ENCODE results near the gene SSR4.
"Not testable (repeated sequence)": the region's sequence is repeated elsewhere in the genome, so short reads cannot be mapped to it uniquely, and the experiment has no call there.

SSR4 gene

DNA sequence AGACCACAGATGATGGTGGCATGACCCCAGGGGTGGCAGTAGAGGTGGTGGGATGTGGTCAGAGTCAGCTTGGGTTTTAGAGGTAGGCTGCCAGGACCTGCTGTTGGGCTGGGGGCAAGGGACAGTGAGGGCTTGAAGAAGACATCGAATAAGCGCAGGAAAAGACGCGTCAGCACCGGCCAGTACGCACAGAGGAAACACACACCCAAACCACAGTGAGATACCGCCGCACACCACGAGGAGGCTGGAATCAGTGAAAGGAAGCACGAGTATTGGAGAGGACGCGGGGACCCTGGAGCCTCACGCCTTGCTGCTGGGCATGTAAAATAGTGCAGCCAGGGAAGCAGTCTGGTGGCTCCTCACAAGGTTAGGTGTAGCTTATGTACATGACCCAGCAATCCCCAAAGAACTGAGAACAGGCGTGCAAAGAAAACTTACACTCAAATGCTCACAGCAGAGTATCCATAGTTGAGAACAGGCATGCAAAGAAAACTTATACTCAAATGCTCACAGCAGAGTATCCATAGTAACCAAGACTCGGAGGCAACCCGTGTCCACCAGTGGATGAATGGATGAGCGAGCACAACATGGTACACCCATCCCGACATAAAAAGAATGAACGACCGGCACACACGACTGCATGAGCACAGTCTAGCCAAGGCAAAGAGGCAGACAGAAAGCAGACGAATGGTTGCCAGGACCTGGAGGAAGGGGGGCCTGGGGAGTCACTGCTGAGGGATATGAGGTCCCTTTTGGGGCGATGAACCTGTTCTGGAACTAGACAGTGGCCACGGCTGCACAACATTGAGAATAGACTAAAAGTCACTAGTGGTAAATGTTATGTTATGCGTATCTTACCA lies 22.6 kb downstream of the SSR4 start:
- no peaks in the 10 kb centered on the region for H3K36me3 ChIP-seq (ENCODE audit: control insufficient read depth in 5 of 5, insufficient read depth in 5 of 5, low read length in 5 of 5)
- no peak overlapping the region for H3K27ac ChIP-seq (ENCODE audit: low read depth, low read length)
- peaks cover 0 to 3% (median 0%) of the 10 kb centered on the region in 5 donors for H3K9me3 ChIP-seq (ENCODE audit: control insufficient read depth in 5 of 5, low read length in 5 of 5)
- no peak overlapping the region for H3K9ac ChIP-seq (ENCODE audit: low read length in 5 of 5)
- peaks cover 0 to 17% (median 9%) of the 10 kb centered on the region in 5 donors for H3K4me1 ChIP-seq (ENCODE audit: control insufficient read depth in 5 of 5, insufficient read depth in 5 of 5, low read length in 5 of 5)
- H3K4me3 ChIP-seq (ENCODE audit: low read depth in 1 of 5, low read length in 5 of 5), result no peak overlapping the region
- peaks cover 18 to 40% (median 28%) of the 10 kb centered on the region in 5 donors for H3K27me3 ChIP-seq (ENCODE audit: control insufficient read depth in 5 of 5, insufficient read depth in 4 of 5, low read length in 5 of 5)

DNA sequence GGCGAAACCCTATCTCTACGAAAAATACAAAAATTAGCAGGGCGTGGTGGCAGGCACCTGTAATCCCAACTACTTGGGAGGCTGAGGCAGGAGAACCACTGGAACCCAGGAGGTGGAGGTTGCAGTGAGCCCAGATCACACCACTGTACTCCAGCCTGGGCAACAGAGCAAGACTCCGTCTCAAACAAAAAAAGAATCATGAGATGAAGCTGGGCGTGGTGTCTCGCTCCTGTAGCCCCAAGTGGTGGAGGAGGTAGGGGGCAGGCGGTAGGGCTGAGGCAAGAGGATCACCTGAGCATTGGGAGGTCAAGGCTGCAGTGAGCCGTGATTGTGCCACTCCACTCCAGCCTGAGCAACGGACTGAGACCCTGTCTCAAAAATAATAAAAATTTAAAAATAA lies 23.6 kb downstream of the SSR4 start:
- H3K36me3 ChIP-seq (ENCODE audit: control insufficient read depth in 5 of 5, insufficient read depth in 5 of 5, low read length in 5 of 5); H3K4me3 ChIP-seq (ENCODE audit: low read depth in 1 of 5, low read length in 5 of 5); H3K9ac ChIP-seq (ENCODE audit: low read length in 5 of 5); H3K9me3 ChIP-seq (ENCODE audit: control insufficient read depth in 5 of 5, low read length in 5 of 5); H3K27ac ChIP-seq (ENCODE audit: low read depth, low read length): not testable (repeated sequence)
- Histone ChIP-seq H3K4me1 (ENCODE audit: control insufficient read depth in 5 of 5, insufficient read depth in 5 of 5, low read length in 5 of 5) (peaks cover 0 to 17% (median 9%) of the 10 kb centered on the region in 5 donors), H3K27me3 (ENCODE audit: control insufficient read depth in 5 of 5, insufficient read depth in 4 of 5, low read length in 5 of 5) (peaks cover 11 to 34% (median 26%) of the 10 kb centered on the region in 5 donors)

DNA sequence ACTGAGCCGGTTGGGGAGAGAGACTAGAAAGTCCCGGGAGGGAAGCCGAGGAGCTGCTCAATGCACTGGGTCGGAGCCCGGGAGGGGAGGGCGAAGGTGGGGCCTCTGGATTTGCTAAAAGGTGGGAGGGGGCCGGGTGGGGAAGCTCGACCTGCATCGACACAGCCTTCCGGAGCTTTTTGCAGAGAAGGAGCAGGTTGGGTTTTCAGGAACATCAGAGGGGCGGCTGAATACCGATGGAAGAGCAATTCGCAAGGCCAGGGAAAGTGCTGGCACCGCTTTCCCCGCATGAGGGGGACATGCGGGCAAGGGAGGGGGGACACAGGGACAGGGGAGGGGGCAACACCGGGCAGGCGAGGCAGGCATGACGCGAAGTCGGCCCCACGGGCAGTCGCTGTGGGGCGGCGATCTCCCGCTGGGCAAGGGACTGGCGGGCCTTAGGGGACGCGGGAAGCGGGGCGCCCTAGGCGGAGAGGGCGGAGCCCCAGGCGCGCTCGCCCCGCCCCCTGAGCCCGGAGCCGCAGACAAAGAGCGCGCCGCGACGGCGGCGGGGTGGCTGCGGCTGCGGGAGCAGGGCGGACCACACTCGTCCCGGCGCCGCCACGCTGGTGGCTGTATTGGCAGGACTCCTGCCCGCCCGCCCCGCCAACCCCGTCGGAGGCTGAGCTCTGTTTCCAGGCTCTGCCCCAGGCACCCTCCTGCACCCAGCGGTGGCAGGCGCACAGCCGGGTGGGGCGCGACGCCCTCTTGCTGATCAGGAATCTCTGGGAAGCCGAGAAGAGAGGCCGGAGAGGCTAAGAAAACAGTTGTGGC lies 24.3 kb downstream of the SSR4 start:
- Histone ChIP-seq H3K4me3 (ENCODE audit: low read depth in 1 of 5, low read length in 5 of 5) (peak overlapping the region in 4 of 5 donors; percentile 31 to 60 (median 45)), H3K27me3 (ENCODE audit: control insufficient read depth in 5 of 5, insufficient read depth in 4 of 5, low read length in 5 of 5) (peaks cover 11 to 32% (median 30%) of the 10 kb centered on the region in 5 donors), H3K36me3 (ENCODE audit: control insufficient read depth in 5 of 5, insufficient read depth in 5 of 5, low read length in 5 of 5) (no peaks in the 10 kb centered on the region), H3K27ac (ENCODE audit: low read depth, low read length) (no peak overlapping the region), H3K9me3 (ENCODE audit: control insufficient read depth in 5 of 5, low read length in 5 of 5) (no peaks in the 10 kb centered on the region), H3K4me1 (ENCODE audit: control insufficient read depth in 5 of 5, insufficient read depth in 5 of 5, low read length in 5 of 5) (peaks cover 0 to 17% (median 9%) of the 10 kb centered on the region in 5 donors), H3K9ac (ENCODE audit: low read length in 5 of 5) (no peak overlapping the region)

DNA sequence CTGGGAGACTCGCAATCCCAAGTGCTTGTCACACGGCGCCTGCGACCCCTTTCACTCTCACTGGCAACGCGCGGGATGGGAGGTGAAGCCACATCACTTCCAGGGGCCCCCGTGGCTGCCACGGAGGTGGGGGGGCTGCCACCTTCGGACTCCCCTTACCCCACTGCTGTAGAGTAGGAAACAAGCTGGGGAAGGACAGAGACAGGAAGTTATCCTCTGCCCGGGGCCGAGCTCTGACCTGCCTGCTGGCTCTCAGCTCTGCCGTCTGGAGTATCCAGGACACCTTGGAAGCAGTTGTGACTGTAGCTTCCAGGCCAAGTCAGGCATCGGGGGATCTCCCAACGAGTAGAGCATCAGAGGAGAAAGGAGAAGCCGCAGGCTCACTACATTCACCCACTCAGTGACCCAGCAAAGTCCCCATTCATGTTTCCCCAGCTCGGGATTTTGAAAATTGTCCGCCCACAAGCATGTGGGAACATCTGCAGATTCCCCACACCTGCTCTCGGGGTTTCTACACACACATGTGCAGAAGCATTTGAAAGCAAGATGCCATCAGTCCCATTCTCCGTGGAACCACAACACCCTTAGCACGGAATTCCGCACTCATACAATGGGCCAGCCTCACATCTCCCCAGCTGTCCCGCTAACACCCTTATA lies 25.0 kb downstream of the SSR4 start:
- Histone ChIP-seq H3K4me3 (ENCODE audit: low read depth in 1 of 5, low read length in 5 of 5) (peak overlapping the region in 4 of 5 donors; percentile 31 to 60 (median 45)), H3K27ac (ENCODE audit: low read depth, low read length) (no peak overlapping the region), H3K27me3 (ENCODE audit: control insufficient read depth in 5 of 5, insufficient read depth in 4 of 5, low read length in 5 of 5) (peaks cover 14 to 38% (median 36%) of the 10 kb centered on the region in 5 donors), H3K36me3 (ENCODE audit: control insufficient read depth in 5 of 5, insufficient read depth in 5 of 5, low read length in 5 of 5) (no peaks in the 10 kb centered on the region), H3K9me3 (ENCODE audit: control insufficient read depth in 5 of 5, low read length in 5 of 5) (no peaks in the 10 kb centered on the region), H3K4me1 (ENCODE audit: control insufficient read depth in 5 of 5, insufficient read depth in 5 of 5, low read length in 5 of 5) (peaks cover 0 to 17% (median 9%) of the 10 kb centered on the region in 5 donors), H3K9ac (ENCODE audit: low read length in 5 of 5) (no peak overlapping the region)

DNA sequence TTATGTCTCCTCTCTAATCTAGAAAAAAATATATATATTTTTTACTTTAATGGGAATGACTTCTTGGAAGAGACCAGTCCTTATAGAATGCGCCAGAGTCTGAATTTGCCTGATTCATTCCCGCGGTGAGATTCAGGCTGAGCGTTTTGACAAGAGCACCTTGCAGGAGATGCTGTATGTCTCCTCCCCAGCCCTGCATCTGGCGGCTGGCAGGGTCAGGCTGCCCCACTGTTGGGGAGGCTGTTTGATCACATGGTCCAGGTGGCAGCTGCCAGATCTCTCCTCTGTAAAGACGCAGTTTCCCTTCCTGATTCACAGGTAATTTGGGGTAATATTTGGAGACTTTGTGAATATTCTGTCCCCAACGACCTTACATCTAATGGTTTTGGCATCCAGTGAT lies 26.1 kb downstream of the SSR4 start:
- H3K9ac ChIP-seq (ENCODE audit: low read length in 5 of 5), result no peak overlapping the region
- no peak overlapping the region for H3K27ac ChIP-seq (ENCODE audit: low read depth, low read length)
- no peaks in the 10 kb centered on the region for H3K36me3 ChIP-seq (ENCODE audit: control insufficient read depth in 5 of 5, insufficient read depth in 5 of 5, low read length in 5 of 5)
- peaks cover 23 to 44% (median 41%) of the 10 kb centered on the region in 5 donors for H3K27me3 ChIP-seq (ENCODE audit: control insufficient read depth in 5 of 5, insufficient read depth in 4 of 5, low read length in 5 of 5)
- peaks cover 0 to 12% (median 6%) of the 10 kb centered on the region in 5 donors for H3K4me1 ChIP-seq (ENCODE audit: control insufficient read depth in 5 of 5, insufficient read depth in 5 of 5, low read length in 5 of 5)
- no peaks in the 10 kb centered on the region for H3K9me3 ChIP-seq (ENCODE audit: control insufficient read depth in 5 of 5, low read length in 5 of 5)
- no peak overlapping the region for H3K4me3 ChIP-seq (ENCODE audit: low read depth in 1 of 5, low read length in 5 of 5)

DNA sequence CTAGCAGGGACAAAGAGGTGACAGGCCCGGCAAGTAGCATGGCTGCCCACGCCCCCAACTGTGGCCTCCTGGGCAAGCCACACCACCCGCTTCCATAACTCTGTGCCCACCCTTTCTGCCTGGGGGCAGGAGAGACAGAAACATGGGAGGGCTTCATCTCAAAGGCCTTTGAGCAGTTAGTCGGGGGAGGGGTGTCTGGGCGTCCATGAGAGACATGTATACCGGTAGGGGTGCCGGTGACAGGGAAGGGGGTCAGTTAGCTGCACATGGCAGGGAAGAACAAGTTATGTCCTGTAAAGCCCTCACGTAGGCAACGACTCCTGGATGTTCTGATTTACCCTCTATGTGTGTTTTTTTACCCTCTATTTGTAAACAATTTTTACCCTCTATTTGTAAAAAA lies 26.6 kb downstream of the SSR4 start:
- Histone ChIP-seq H3K4me1 (ENCODE audit: control insufficient read depth in 5 of 5, insufficient read depth in 5 of 5, low read length in 5 of 5) (peaks cover 0 to 12% (median 6%) of the 10 kb centered on the region in 5 donors), H3K9me3 (ENCODE audit: control insufficient read depth in 5 of 5, low read length in 5 of 5) (no peaks in the 10 kb centered on the region), H3K36me3 (ENCODE audit: control insufficient read depth in 5 of 5, insufficient read depth in 5 of 5, low read length in 5 of 5) (no peaks in the 10 kb centered on the region), H3K9ac (ENCODE audit: low read length in 5 of 5) (no peak overlapping the region), H3K27ac (ENCODE audit: low read depth, low read length) (no peak overlapping the region), H3K27me3 (ENCODE audit: control insufficient read depth in 5 of 5, insufficient read depth in 4 of 5, low read length in 5 of 5) (peaks cover 23 to 45% (median 41%) of the 10 kb centered on the region in 5 donors), H3K4me3 (ENCODE audit: low read depth in 1 of 5, low read length in 5 of 5) (no peak overlapping the region)

DNA sequence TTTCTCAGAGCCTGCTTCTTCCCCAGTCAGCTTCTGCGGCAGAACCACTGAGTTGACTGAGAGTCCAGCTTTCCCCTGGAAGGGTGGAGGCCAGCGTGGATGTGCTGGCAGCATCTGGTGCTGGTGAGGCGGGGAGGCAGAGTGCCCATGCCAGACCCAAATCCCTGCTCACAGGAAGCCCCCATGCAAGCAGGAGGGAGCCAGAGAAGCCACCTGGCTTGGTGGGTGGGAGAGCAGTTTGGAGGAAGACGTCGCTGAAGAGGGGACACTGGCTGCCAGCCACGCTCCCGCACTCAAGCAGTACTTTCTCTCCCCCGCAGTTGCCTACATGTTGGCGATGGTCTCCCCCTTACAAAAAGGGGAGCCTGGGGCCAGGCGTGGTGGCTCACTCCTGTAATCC lies 29.9 kb downstream of the SSR4 start:
- H3K27ac ChIP-seq (ENCODE audit: low read depth, low read length), result no peak overlapping the region
- H3K36me3 ChIP-seq (ENCODE audit: control insufficient read depth in 5 of 5, insufficient read depth in 5 of 5, low read length in 5 of 5), result no peaks in the 10 kb centered on the region
- H3K9me3 ChIP-seq (ENCODE audit: control insufficient read depth in 5 of 5, low read length in 5 of 5), result peaks cover 0 to 5% (median 0%) of the 10 kb centered on the region in 5 donors
- H3K9ac ChIP-seq (ENCODE audit: low read length in 5 of 5), result no peak overlapping the region
- H3K27me3 ChIP-seq (ENCODE audit: control insufficient read depth in 5 of 5, insufficient read depth in 4 of 5, low read length in 5 of 5), result peaks cover 26 to 53% (median 51%) of the 10 kb centered on the region in 5 donors
- H3K4me3 ChIP-seq (ENCODE audit: low read depth in 1 of 5, low read length in 5 of 5), result no peak overlapping the region
- peaks cover 0 to 12% (median 6%) of the 10 kb centered on the region in 5 donors for H3K4me1 ChIP-seq (ENCODE audit: control insufficient read depth in 5 of 5, insufficient read depth in 5 of 5, low read length in 5 of 5)

DNA sequence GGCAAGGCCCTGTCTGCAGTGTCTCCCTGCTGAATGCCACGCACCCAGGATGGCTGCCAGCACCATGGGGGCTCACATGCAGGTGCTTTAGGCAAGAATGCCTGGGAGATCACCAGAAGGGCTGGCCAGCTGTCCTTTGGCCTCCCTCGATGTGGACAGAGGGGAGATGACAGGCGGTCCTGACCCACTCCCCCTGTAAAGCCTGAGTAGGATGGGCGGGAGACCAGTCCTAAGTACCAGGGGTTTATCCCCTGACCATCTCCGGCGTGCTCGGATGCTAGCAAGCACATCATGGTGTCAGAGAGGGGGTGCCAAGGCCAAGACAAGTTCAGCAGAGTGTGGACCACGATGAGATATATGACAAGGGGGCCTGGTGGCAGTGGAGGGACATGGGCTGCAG lies 30.6 kb downstream of the SSR4 start:
- H3K36me3 ChIP-seq (ENCODE audit: control insufficient read depth in 5 of 5, insufficient read depth in 5 of 5, low read length in 5 of 5), result no peaks in the 10 kb centered on the region
- H3K9ac ChIP-seq (ENCODE audit: low read length in 5 of 5), result no peak overlapping the region
- H3K4me1 ChIP-seq (ENCODE audit: control insufficient read depth in 5 of 5, insufficient read depth in 5 of 5, low read length in 5 of 5), result peaks cover 0 to 16% (median 6%) of the 10 kb centered on the region in 5 donors
- H3K27ac ChIP-seq (ENCODE audit: low read depth, low read length), result no peak overlapping the region
- peaks cover 20 to 52% (median 49%) of the 10 kb centered on the region in 5 donors for H3K27me3 ChIP-seq (ENCODE audit: control insufficient read depth in 5 of 5, insufficient read depth in 4 of 5, low read length in 5 of 5)
- H3K9me3 ChIP-seq (ENCODE audit: control insufficient read depth in 5 of 5, low read length in 5 of 5), result peaks cover 0 to 5% (median 0%) of the 10 kb centered on the region in 5 donors
- no peak overlapping the region for H3K4me3 ChIP-seq (ENCODE audit: low read depth in 1 of 5, low read length in 5 of 5)

DNA sequence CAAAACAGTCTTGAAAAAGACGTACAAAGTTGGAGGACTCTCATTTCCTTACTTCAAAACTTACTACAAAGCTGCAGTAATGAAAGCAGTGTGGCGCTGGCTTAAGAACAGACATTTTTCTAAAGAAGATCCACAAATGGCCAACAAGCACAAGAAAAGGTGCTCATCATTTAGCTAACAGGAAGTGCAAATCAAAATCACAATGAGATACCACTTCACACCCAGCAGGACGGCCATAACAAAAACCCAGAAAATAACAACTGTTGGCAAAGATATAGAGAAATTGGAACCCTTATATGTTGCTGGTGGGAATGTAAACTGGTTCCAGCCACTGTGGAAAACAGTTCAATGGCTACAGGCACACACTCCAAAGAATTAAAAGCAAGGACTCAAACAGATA lies 32.5 kb downstream of the SSR4 start:
- Histone ChIP-seq H3K9ac (ENCODE audit: low read length in 5 of 5) (no peak overlapping the region), H3K27ac (ENCODE audit: low read depth, low read length) (no peak overlapping the region), H3K36me3 (ENCODE audit: control insufficient read depth in 5 of 5, insufficient read depth in 5 of 5, low read length in 5 of 5) (no peaks in the 10 kb centered on the region), H3K27me3 (ENCODE audit: control insufficient read depth in 5 of 5, insufficient read depth in 4 of 5, low read length in 5 of 5) (peaks cover 24 to 59% (median 51%) of the 10 kb centered on the region in 5 donors), H3K4me3 (ENCODE audit: low read depth in 1 of 5, low read length in 5 of 5) (no peak overlapping the region), H3K4me1 (ENCODE audit: control insufficient read depth in 5 of 5, insufficient read depth in 5 of 5, low read length in 5 of 5) (peaks cover 0 to 17% (median 6%) of the 10 kb centered on the region in 5 donors), H3K9me3 (ENCODE audit: control insufficient read depth in 5 of 5, low read length in 5 of 5) (peaks cover 0 to 5% (median 0%) of the 10 kb centered on the region in 5 donors)

All from subcutaneous abdominal adipose tissue (tissue), 5 donors.